SIG-M5 (cell line): ENCODE measurements around the gene WIPF2.
A peak's percentile ranks its signal among the peaks of the same experiment; 100 is the strongest.

ENCODE experiments used
- DNase-seq: peaks from one replicate; lab custom pipeline; 2025; lab: John Stamatoyannopoulos, UW

Gene WIPF2

GRCh38 chr17:40218740-40219593 is at the start of gene WIPF2:
TSS of gene WIPF2 (plus strand) at chr17:40219304. CDS start at chr17:40256460, 37,156 bp downstream.
- peak; percentile 87 for DNase-seq

GRCh38 chr17:40170325-40170724 is 48.8 kb upstream of the WIPF2 start:
- DNase-seq = no peak

GRCh38 chr17:40171750-40172149 is 47.4 kb upstream of the WIPF2 start:
- DNase-seq = no peak

- DNase-seq = no peak
These were observed 45.9 kb upstream of the WIPF2 start for GRCh38 chr17:40173091-40173777.

GRCh38 chr17:40173778-40174135 is 45.3 kb upstream of the WIPF2 start:
- DNase-seq = no peak

GRCh38 chr17:40174514-40174913 is 44.6 kb upstream of the WIPF2 start:
- no peak for DNase-seq

- no peak for DNase-seq
These were observed 43.0 kb upstream of the WIPF2 start for GRCh38 chr17:40175928-40176753.

- DNase-seq = no peak
These were observed 42.4 kb upstream of the WIPF2 start for GRCh38 chr17:40176754-40177110.

- DNase-seq = no peak
These were observed 41.7 kb upstream of the WIPF2 start, which contains the start of gene RAPGEFL1 for GRCh38 chr17:40177275-40177874. TSS of gene RAPGEFL1 (plus strand) at chr17:40177470. CDS start at chr17:40177862, 392 bp downstream.

- no peak for DNase-seq
These were observed 41.0 kb upstream of the WIPF2 start for GRCh38 chr17:40178021-40178601.

- DNase-seq = no peak
These were observed 40.4 kb upstream of the WIPF2 start for GRCh38 chr17:40178660-40179059.

- no peak for DNase-seq
These were observed 39.0 kb upstream of the WIPF2 start for GRCh38 chr17:40179923-40180659.

- DNase-seq = no peak
These were observed 38.4 kb upstream of the WIPF2 start for GRCh38 chr17:40180694-40181093.

GRCh38 chr17:40181205-40181604 is 37.9 kb upstream of the WIPF2 start:
- no peak for DNase-seq

- DNase-seq = no peak
These were observed 36.5 kb upstream of the WIPF2 start for GRCh38 chr17:40182606-40183005.

GRCh38 chr17:40187238-40187637 is 31.9 kb upstream of the WIPF2 start:
- DNase-seq = no peak

- DNase-seq = no peak
These were observed 30.4 kb upstream of the WIPF2 start for GRCh38 chr17:40188694-40189093.

GRCh38 chr17:40190197-40191021 is 28.7 kb upstream of the WIPF2 start:
- DNase-seq = no peak

- DNase-seq = no peak
These were observed 27.6 kb upstream of the WIPF2 start for GRCh38 chr17:40191237-40192208.
